SK-N-MC (cell line): ENCODE data around the gene KYNU.

ENCODE experiments used
- EZH2 ChIP-seq: fragments of 200-600 bp; sonication (generic); IDR thresholded peaks from one replicate; pipeline ENCODE4 v1.6.1; 2017; ENCODE audit warnings: antibody characterized with exemption
- POLR2AphosphoS5 ChIP-seq: IDR thresholded peaks from 2 replicates; pipeline ENCODE4 v1.6.1; 2012; ENCODE audit warnings: mild to moderate bottlenecking, low read depth, low read length, borderline replicate concordance

DNA sequence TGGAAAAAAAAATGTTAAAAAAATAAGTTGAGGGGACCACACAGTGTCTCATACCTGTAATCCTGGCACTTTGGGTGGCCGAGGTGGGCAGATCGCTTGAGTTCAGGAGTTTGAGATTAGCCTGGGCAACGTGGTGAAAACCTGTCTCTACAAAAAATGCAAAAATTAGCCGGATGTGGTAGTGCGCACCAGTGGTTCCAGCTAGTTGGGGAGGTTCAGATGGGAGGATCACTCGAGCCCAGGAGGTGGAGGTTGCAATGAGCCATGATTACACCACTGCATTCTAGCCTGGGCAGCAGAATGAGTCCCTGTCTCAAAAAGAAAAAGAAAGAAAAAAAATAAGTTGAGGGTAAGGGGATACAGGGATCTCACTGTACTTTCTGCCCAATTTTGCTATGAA, 6.1 kb upstream of the KYNU start:
- TF ChIP-seq POLR2AphosphoS5 (no peak), EZH2 (no peak)
